GM19395 (cell line): ENCODE data around the gene GPHN.

Experiments used
- ATAC-seq: cut with Tn5 transposase; IDR thresholded peaks from one replicate; pipeline ENCODE4 v1.9.1; 2021; ENCODE audit warnings: mild to moderate bottlenecking, moderate library complexity; ENCODE audit not compliant: unreplicated experiment

The GPHN gene

DNA sequence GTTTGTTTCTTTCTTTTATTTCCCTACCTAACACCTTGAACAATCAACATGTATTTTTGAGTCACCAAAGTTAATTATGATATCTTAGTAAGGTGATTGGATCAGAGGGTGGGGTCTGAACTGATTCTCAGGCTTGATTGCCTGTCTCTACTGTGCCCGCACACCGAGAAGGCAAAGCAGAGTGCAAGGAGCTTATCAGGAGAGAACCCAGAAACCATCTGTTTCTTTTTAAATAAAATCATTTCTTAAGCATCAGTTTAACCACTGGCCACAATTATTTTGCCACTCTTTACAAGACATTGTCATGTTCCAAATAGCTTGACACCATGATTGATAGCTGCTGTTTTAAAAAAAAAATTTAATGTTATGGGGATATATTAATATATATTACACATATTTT lies 684.4 kb downstream of the GPHN start:
- no peak for ATAC-seq

DNA sequence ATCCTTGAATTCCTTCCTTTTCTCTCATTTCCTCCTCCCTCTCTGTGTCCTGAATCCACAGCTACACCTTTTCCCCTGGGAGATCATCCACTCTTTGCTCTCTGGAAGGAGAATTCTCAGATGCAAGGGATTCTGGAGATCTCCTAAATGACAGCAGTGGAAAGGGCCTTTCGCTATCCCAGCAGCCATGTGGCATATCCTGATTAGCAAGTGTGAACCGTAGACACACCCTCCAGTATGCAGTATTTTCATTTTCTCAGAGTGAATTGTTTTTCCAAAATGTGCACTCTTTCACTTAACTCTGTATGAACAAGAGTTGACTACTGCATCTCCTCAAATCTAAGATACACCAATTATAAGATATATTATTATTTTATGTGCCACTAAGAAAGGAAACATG lies 687.3 kb downstream of the GPHN start:
- ATAC-seq, result no peak

GRCh38 chr14:67199016-67199415 lies 691.1 kb downstream of the GPHN start:
- ATAC-seq, result no peak

DNA sequence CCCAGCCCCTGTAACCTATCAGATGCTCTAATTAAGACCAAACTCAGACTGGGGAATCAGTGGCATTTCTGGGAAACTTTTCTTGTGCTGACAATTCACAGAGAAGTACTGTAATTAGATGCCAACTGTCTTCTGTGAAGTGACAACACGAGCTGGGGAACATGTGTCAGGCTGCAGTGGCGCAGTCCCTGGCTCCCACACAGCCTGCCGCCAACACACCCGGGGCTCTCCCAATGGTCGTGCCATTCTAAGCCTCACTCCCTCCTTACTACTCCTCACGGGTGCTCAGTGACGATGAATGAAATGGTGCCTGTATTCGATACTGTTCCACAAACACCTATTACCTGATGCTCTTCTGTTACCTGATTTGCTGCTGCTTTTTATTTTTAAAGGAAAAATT lies 699.9 kb downstream of the GPHN start:
- ATAC-seq, result no peak

GRCh38 chr14:67218126-67218525 lies 710.2 kb downstream of the GPHN start:
- ATAC-seq, result no peak

- ATAC-seq, result no peak
Measured at GRCh38 chr14:67221248-67221981, 713.5 kb downstream of the GPHN start.

GRCh38 chr14:67221982-67222328 lies 714.0 kb downstream of the GPHN start:
- no peak for ATAC-seq

DNA sequence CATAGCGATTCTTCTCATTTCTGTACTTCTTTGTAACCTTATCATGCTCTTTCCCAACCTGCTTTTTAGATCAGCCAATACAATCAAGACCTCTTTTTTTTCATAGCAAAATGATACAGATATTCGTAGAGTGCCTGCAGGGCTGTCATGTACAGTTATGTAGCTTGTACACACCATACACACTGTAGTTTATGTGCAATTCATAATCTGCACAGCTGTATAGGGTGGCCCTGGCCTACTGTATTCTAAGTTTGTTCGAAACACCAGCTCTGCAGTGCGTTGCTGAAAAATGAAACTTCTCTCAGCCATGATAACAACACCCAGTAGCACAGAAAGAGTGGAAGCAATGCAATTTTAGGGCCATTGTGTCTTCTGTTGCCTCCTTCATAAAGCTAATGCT lies 717.6 kb downstream of the GPHN start:
- no peak for ATAC-seq

DNA sequence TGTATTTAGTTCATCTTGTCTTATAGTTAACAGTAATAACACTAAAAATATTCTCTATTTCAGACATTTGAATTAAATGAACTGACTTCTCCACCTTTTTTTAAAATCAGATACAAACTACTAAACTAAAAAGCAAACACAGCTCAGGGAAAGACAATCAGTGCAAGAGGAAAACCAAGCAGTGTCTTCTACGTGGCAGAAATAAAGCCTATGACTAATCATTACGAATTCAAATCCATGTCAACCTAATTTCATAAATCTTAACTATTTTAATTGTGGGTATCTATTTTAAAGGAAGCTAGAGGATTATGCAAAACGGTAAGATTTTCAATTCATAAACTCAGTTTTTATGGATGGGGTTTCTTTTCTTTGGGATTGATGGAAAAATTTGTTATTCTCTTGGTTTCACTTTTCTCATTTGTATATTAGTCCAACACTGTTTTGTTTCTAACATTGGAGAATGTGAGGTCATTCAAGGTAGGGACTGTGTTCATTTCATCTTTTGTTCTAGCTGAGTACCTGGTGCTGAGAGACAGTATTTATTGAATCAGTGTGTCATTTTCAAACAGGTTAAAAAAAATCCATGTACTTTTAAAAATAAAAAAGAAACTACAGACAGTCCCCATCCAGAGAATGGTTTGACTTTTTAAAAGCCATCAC lies 720.5 kb downstream of the GPHN start:
- ATAC-seq, result no peak
